K562 (cell line): ENCODE results near the gene FBXO11. TPM values are rescaled to one million over a fixed set of nuclear protein-coding genes. Genes with fewer than 3 reads are reported as not detected.

Experiments
- GABPA ChIP-seq: fragments of 200-800 bp; sonication (Bioruptor generic); conservative IDR thresholded peaks from 2 replicates; pipeline ENCODE4 v1.6.1; 2016; ENCODE audit warnings: low read depth, missing genetic modification characterization, missing compliant biosample characterization
- HDAC2 ChIP-seq: fragments of 450-650 bp; IDR thresholded peaks from 2 replicates; pipeline ENCODE4 v1.6.1; 2016; ENCODE audit warnings: mild to moderate bottlenecking
- JUN ChIP-seq, 2 experiments: sonication (generic) in 1 of 2; formaldehyde crosslinking in 1 of 2; IDR thresholded peaks; 2 replicates each; pipeline versions ENCODE4 v1.6.1 to v1.8.0; 2012 to 2022; ENCODE audit warnings: borderline replicate concordance in 2 of 2, mild to moderate bottlenecking in 2 of 2, improper control_type of control experiment in 1 of 2, low read depth in 1 of 2, low read length in 1 of 2, missing genetic modification reagents in 1 of 2
- KDM2B ChIP-seq: fragments of 250-450 bp; sonication (Bioruptor Pico); IDR thresholded peaks from 2 replicates; pipeline ENCODE4 v1.8.0; 2021; ENCODE audit warnings: mild to moderate bottlenecking, moderate library complexity
- KDM4B ChIP-seq, 2 experiments: fragments of 450-650 bp in 1 of 2; sonication (generic) in 1 of 2; IDR thresholded peaks; 2 replicates each; pipeline ENCODE4 v1.6.1; 2016 to 2017; ENCODE audit warnings: borderline replicate concordance in 2 of 2, antibody characterized with exemption in 1 of 2, low read depth in 1 of 2, mild to moderate bottlenecking in 1 of 2
- MYC ChIP-seq, 2 experiments: fragments of 250-450 bp in 1 of 2; sonication (Bioruptor Pico) in 1 of 2; IDR thresholded peaks; 2 replicates each; pipeline versions ENCODE4 v1.5.1 to v1.6.1; 2012 to 2021; ENCODE audit warnings: low read depth in 2 of 2, borderline replicate concordance in 1 of 2, improper control_type of control experiment in 1 of 2, low read length in 1 of 2, mild to moderate bottlenecking in 1 of 2, moderate library complexity in 1 of 2
- NFIC ChIP-seq: fragments of 450-650 bp; IDR thresholded peaks from 2 replicates; pipeline ENCODE4 v1.6.1; 2017; ENCODE audit warnings: mild to moderate bottlenecking, inconsistent platforms
- PRPF4 ChIP-seq: fragments of 200-400 bp; formaldehyde crosslinking; IDR thresholded peaks from one replicate; pipeline ENCODE4 v1.6.1; 2017; ENCODE audit warnings: low read length, low read depth, mild to moderate bottlenecking; ENCODE audit not compliant: insufficient read depth, poor library complexity, severe bottlenecking
- RB1 ChIP-seq: fragments of 450-650 bp; IDR thresholded peaks from 2 replicates; pipeline ENCODE4 v1.6.1; 2017; ENCODE audit warnings: low read depth, mild to moderate bottlenecking
- SIN3B ChIP-seq: fragments of 450-650 bp; IDR thresholded peaks from 2 replicates; pipeline ENCODE4 v1.6.1; 2017; ENCODE audit warnings: low read depth, mild to moderate bottlenecking, moderate library complexity
- SMARCC2 ChIP-seq: fragments of 450-650 bp; IDR thresholded peaks from 2 replicates; pipeline ENCODE4 v1.6.1; 2017; ENCODE audit warnings: antibody characterized with exemption, moderate library complexity, mild to moderate bottlenecking, low read depth
- SRSF3 ChIP-seq: fragments of 200-400 bp; formaldehyde crosslinking; IDR thresholded peaks from 2 replicates; pipeline ENCODE4 v1.6.1; 2016; ENCODE audit warnings: mild to moderate bottlenecking, low read length, moderate library complexity; ENCODE audit not compliant: insufficient read depth
- SUPT5H ChIP-seq: fragments of 450-650 bp; IDR thresholded peaks from 2 replicates; pipeline ENCODE4 v1.6.1; 2016
- THRAP3 ChIP-seq: fragments of 450-650 bp; IDR thresholded peaks from 2 replicates; pipeline ENCODE4 v1.6.1; 2016; ENCODE audit warnings: mild to moderate bottlenecking, inconsistent platforms, borderline replicate concordance
- ZBTB7A ChIP-seq: IDR thresholded peaks from 2 replicates; pipeline ENCODE4 v1.6.1; 2011; ENCODE audit warnings: low read depth, mild to moderate bottlenecking, low read length, moderate library complexity, borderline replicate concordance; ENCODE audit not compliant: control insufficient read depth
- polyA plus RNA-seq, 8 experiments: library from polyadenylated mRNA; depleted of rRNA in 4 of 8; stranded (reverse) in 5 of 8; unstranded in 3 of 8; fragments of >200 nt; fragmentation: Nextera tagmentation in 2 of 8; fragmentation: Illumina TruSeq in 1 of 8; extraction: Ambion mirVana in 2 of 8; extraction: Trizol in 1 of 8; gene quantifications; 2 replicates each; pipeline versions ENCODE4 v1.2.1 to v1.2.3, GENCODE V29; 2011 to 2014; ENCODE audit warnings: inconsistent platforms in 1 of 8, missing spikeins in 1 of 8
- total RNA-seq, 7 experiments: library from RNA; depleted of rRNA in 6 of 7; stranded (reverse); fragments of >200 nt in 6 of 7; fragmentation: Illumina TruSeq in 2 of 7; extraction: Trizol in 2 of 7; gene quantifications; 2 replicates each; pipeline versions ENCODE4 v1.2.1 to v1.2.3, GENCODE V29; 2011 to 2021; ENCODE audit warnings: low replicate concordance in 1 of 7
- TF ChIP-seq, protein P1 (sequence below): IDR thresholded peaks from 2 replicates; pipeline ENCODE4 v1.6.1; 2011; ENCODE audit warnings: borderline replicate concordance, low read depth, mild to moderate bottlenecking, moderate library complexity, low read length; ENCODE audit not compliant: insufficient read depth, poor library complexity, severe bottlenecking
- TF ChIP-seq, protein P2 (sequence below): fragments of 250-450 bp; sonication (Bioruptor Pico); IDR thresholded peaks from 2 replicates; pipeline ENCODE4 v1.5.0; 2021
- TF ChIP-seq, protein P3 (sequence below): fragments of 450-650 bp; IDR thresholded peaks from 2 replicates; pipeline ENCODE4 v1.6.1; 2017; ENCODE audit warnings: antibody characterized with exemption, mild to moderate bottlenecking

The FBXO11 gene
- total and polyA plus RNA-seq, 9 of the 15 experiments (the other 6 are each of a cell fraction or from before 2014, with no cell fraction given): 8.8 to 44.5 (median 24.1) TPM

DNA sequence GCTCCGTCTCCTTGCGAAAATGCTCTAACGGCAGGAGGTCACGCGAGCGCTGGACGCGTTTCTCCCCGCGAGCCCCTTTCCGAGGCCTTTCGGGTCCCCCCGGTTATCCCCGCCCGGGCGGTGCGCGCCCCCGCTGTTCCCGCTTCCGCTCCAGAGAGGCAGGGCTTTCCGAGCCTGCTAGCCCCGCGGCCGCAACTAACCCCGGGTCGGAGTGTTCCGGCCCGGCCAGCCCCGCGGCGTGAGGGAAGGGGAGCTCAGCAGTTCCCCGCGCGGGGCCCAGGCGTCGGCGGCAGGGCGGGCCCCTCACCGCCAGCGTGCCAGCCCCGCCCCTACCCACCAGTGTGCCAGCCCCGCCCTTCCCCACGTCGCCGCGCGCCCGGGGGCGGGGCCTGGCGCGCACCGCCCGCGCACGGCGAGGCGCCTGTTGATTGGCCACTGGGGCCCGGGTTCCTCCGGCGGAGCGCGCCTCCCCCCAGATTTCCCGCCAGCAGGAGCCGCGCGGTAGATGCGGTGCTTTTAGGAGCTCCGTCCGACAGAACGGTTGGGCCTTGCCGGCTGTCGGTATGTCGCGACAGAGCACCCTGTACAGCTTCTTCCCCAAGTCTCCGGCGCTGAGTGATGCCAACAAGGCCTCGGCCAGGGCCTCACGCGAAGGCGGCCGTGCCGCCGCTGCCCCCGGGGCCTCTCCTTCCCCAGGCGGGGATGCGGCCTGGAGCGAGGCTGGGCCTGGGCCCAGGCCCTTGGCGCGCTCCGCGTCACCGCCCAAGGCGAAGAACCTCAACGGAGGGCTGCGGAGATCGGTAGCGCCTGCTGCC lies 123.4 kb downstream of the FBXO11 start, which contains the start of gene MSH6 (continued):
- TF ChIP-seq, protein P1, sequence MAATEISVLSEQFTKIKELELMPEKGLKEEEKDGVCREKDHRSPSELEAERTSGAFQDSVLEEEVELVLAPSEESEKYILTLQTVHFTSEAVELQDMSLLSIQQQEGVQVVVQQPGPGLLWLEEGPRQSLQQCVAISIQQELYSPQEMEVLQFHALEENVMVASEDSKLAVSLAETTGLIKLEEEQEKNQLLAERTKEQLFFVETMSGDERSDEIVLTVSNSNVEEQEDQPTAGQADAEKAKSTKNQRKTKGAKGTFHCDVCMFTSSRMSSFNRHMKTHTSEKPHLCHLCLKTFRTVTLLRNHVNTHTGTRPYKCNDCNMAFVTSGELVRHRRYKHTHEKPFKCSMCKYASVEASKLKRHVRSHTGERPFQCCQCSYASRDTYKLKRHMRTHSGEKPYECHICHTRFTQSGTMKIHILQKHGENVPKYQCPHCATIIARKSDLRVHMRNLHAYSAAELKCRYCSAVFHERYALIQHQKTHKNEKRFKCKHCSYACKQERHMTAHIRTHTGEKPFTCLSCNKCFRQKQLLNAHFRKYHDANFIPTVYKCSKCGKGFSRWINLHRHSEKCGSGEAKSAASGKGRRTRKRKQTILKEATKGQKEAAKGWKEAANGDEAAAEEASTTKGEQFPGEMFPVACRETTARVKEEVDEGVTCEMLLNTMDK: no peak
- TF ChIP-seq PRPF4: no peak
- TF ChIP-seq SRSF3: no peak
- TF ChIP-seq ZBTB7A: peak; percentile 86; the same call in 1 of the 2 replicates
- TF ChIP-seq KDM2B: no peak; the same call in 1 of the 2 replicates
- peak; percentile 85 for TF ChIP-seq SUPT5H
- no peak for TF ChIP-seq JUN (IDR thresholded peaks at IDR 0.05; ENCODE audit: borderline replicate concordance, low read depth, low read length)
- TF ChIP-seq JUN (CRISPR knock-in tag; IDR thresholded peaks at IDR 0.05; ENCODE audit: borderline replicate concordance): no peak
- TF ChIP-seq THRAP3: no peak
- peak; percentile 75 for TF ChIP-seq GABPA
- no peak for TF ChIP-seq SMARCC2
- TF ChIP-seq MYC (IDR thresholded peaks at IDR 0.05; ENCODE audit: low read depth, low read length): peak; percentile 85
- no peak for TF ChIP-seq MYC (CRISPR knock-in tag; IDR thresholded peaks at IDR 0.05; ENCODE audit: borderline replicate concordance, low read depth)
- TF ChIP-seq KDM4B (IDR thresholded peaks at IDR 0.05; ENCODE audit: borderline replicate concordance in 2 of 2, low read depth in 1 of 2): no peak
- TF ChIP-seq, protein P2, sequence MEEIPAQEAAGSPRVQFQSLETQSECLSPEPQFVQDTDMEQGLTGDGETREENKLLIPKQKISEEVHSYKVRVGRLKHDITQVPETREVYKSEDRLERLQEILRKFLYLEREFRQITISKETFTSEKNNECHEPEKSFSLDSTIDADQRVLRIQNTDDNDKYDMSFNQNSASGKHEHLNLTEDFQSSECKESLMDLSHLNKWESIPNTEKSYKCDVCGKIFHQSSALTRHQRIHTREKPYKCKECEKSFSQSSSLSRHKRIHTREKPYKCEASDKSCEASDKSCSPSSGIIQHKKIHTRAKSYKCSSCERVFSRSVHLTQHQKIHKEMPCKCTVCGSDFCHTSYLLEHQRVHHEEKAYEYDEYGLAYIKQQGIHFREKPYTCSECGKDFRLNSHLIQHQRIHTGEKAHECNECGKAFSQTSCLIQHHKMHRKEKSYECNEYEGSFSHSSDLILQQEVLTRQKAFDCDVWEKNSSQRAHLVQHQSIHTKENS (CRISPR knock-in tag): no peak
- TF ChIP-seq NFIC: no peak; the same call in none of the 2 replicates
- peak; percentile 100 for TF ChIP-seq RB1
- TF ChIP-seq HDAC2: peak; percentile 23; the same call in 1 of the 2 replicates
- TF ChIP-seq SIN3B: peak; percentile 48; the same call in 1 of the 2 replicates
- TF ChIP-seq, protein P3, sequence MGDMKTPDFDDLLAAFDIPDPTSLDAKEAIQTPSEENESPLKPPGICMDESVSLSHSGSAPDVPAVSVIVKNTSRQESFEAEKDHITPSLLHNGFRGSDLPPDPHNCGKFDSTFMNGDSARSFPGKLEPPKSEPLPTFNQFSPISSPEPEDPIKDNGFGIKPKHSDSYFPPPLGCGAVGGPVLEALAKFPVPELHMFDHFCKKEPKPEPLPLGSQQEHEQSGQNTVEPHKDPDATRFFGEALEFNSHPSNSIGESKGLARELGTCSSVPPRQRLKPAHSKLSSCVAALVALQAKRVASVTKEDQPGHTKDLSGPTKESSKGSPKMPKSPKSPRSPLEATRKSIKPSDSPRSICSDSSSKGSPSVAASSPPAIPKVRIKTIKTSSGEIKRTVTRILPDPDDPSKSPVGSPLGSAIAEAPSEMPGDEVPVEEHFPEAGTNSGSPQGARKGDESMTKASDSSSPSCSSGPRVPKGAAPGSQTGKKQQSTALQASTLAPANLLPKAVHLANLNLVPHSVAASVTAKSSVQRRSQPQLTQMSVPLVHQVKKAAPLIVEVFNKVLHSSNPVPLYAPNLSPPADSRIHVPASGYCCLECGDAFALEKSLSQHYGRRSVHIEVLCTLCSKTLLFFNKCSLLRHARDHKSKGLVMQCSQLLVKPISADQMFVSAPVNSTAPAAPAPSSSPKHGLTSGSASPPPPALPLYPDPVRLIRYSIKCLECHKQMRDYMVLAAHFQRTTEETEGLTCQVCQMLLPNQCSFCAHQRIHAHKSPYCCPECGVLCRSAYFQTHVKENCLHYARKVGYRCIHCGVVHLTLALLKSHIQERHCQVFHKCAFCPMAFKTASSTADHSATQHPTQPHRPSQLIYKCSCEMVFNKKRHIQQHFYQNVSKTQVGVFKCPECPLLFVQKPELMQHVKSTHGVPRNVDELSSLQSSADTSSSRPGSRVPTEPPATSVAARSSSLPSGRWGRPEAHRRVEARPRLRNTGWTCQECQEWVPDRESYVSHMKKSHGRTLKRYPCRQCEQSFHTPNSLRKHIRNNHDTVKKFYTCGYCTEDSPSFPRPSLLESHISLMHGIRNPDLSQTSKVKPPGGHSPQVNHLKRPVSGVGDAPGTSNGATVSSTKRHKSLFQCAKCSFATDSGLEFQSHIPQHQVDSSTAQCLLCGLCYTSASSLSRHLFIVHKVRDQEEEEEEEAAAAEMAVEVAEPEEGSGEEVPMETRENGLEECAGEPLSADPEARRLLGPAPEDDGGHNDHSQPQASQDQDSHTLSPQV: peak; percentile 74
